ENCODE results near the gene WNT8B.

The WNT8B gene

DNA sequence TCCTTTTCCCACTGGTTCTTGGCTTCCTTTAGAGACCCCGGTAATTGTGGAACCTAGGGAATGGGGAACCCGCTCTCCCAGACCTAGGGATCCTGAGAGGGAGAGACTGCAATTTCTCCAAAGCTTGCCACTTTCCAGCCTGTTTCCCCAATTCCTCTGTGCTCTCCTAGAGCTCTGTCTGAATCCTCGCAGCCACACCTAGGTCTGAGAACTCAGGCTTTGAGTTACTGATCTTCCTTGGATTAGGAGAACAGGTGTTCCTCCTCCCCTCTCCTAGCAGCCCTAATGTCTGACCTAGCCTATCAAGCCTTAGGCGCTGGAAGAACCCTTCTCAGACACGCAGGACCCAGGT, 20.0 kb downstream of the WNT8B start:
- in situ Hi-C loops (cut with HindIII; ENCODE audit: low sequenced_read_pairs): no loop called here

DNA sequence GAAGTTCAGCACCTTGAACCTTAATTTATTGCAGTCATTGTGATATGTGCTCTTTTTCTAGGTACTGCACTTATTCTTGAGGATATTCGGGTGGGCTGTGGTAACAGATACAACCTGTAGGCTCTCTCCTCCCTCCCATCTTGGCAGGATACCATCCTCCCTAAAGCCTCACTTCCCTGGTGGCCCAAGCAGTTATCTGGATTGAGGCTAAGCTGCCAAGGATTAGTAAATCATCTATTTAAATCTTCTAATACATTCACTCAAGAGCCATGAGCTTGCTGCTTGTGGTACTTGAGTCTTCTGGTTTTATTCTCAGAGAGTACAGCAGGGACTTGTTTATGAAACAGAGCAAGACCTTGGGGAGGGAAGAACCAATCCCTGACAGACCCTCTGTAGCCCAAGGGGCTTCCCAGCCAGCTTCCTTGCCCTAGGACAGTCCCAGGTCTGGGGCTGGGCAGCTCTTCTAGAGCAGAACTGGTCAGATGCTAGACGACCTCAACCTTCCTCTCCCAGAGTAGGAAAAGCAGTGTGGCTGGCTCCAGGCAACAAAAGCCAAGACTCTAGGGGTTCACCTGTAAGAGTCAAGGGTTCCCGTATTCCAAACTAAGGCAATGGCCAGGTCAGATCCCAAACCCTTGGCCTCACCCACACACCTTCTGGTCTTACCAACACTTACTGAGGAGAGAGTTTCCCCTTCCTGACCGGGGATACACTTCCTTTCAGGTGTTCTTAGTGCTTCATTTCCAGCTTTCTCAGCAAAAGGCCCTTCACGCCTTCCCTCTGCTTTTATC, 21.3 kb downstream of the WNT8B start:
- in situ Hi-C loops (cut with HindIII; ENCODE audit: low sequenced_read_pairs): no loop called here

DNA sequence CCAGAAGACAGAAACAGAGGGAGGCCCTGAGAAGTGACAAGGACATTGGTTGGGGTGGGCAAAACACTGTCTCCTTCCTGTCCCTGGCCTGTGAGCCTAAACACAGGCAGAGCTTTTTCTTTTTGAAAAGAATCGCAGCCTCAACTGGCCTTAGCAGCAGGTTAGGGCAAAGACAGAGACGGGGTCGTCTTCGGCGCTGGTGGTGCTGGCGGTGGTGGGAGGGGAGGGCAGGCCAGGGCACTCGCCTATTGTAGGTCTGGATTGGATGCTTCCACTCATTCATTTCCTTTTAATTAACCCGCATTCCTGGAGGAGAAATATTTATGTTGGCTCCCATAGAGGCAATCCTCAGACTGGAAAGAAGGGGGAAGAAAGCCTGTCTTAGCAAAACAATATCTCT, 22.6 kb downstream of the WNT8B start:
- in situ Hi-C loops (cut with HindIII; ENCODE audit: low sequenced_read_pairs): no loop called here

DNA sequence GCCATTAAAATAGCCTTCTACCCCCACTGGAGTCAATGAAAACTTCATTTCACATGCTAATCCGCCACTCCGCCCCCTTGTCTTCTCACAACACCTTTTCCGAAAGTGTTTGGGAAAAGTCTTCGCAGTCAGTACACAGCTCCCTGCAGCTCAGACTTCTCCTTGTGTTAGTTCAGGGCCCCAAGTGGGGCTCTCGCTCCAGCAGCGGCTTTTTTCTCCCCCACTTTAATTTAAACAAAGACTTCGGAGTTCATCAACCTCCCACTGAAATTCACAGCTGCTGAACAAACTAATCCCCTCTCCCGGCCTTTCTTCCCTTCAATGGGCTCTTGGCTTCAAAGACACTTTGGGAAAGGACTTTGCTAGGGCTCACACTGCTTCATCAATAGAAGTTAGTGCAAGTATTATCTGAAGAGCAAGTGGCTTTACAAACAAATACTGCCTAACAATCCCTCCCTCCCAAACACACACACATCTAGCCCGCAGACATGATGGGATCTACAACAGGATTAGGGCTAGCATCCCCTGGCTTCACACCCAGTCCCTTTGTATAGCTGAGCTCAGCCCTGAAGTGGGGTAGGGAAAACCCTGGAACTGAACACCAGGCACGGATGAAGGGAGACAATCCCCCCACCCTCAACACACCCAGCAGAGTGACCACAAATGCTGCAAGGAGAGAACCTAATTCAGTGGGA, 23.1 kb downstream of the WNT8B start:
- in situ Hi-C loops (cut with HindIII; ENCODE audit: low sequenced_read_pairs): no loop called here

DNA sequence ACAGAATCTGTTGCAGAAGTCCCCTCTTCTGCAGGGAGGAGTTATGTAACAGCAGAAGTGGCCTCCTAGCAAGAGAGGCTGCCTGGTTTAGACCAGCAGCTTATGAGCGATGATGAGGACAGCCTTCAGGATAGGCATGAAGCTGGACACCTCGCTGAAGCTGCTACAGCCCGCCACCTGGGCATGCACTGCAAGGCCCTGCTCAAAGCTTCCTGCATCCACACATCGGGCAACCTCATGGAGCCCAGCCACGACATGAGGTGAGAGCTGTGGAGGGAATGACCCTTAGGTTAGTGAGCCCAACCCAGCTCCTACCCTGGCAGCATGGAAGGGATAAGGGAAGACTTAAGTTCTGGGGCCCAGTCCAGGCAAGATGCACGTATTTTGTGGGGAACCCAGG, 24.7 kb downstream of the WNT8B start:
- in situ Hi-C loops (cut with HindIII; ENCODE audit: low sequenced_read_pairs): no loop called here

DNA sequence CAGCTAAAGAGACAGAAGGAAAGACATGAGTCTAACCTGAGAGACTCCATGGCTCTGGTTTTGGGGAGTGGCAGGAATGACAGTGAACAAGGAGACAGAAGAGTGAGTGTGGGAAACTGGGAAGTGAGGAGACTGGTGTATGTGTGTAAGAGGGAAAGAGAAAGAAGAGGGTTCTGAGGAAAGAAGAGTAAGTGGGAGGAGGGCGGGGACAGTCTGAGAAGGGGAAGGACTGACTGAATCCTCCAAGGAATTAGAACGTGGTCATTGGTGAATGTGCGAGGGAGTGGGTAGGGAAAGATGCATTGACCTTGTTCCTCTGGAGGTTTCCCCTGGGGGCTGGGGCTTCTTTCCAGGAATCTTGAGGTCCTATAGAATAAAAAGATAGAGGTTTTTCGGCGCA, 26.6 kb downstream of the WNT8B start:
- in situ Hi-C loops (cut with HindIII; ENCODE audit: low sequenced_read_pairs): no loop called here

DNA sequence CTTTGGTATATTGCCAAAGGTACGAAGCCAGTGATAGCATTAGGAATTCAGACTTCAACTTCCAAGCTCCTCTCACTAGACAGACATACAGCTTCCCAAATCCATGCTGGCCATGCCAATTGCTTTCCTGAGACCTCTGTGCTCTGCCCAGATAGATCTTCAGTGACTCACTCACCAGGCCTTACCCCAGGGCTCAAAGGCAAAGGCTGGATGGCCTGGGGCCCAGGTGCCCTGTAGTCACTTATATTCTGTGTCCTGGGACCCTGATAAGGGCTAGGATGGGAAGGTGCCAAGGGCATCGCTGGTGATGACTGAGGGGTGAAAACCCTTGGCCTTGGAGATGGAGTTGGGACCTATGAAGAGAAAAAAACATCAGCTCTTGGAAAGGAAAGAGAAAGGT, 27.7 kb downstream of the WNT8B start:
- in situ Hi-C loops (cut with HindIII; ENCODE audit: low sequenced_read_pairs): no loop called here

DNA sequence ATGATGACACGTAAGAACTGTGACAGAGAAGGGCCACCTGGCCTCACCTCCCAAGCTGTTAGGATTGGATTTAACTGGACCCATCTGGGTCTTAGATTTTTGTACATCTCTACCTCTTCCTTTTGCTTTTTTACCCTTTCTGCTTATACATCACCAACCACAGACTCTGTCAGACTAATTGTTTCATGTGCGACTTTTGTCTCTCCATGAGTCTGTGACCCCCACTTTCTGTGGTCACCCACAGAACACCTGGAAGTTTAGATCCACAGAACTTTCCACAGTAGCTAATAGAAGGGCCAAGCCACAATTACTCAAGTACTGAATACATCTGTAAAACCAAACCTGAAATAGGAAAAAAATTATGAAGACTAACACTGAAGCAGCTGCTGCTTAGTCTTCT, 33.8 kb downstream of the WNT8B start:
- in situ Hi-C loops (cut with HindIII; ENCODE audit: low sequenced_read_pairs): no loop called here

DNA sequence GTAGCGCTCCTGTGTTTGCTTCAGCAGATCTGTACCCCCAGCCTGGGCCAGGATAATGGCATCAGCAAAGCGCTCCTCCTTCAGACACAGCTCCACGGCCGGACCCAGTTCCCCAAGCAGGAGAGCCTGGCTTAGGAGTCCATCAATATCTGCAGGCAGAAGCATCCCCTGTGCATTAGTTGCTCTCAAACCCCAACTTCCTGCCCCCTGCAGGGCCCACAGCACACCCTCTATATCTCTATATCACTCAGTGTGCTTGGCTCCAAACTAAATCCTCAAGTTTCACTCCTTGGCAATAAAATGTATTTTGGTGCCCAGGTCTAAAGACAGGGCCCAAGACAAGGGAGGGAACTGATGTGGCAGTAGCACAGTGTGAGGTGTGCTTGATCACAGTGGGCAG, 35.2 kb downstream of the WNT8B start:
- in situ Hi-C loops (cut with HindIII; ENCODE audit: low sequenced_read_pairs): no loop called here

DNA sequence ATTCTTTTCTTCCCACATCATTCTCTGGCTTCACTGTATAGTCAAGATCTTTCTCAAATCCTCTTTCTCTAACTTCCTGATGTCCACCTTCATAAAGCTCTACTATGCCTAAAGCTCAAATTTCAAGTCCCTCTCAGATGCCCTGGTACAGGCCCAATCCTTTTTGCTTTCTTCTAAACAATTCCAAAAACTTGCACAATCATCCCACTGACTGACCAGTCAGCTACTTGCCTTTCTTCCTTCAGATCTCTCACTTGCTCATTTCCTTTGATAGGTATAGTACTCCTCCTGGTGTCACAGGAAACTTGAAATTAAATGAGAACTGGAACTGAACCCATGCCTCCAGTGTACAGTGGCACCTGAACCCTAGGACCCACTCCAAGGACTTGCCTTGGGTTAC, 38.6 kb downstream of the WNT8B start:
- in situ Hi-C loops (cut with HindIII; ENCODE audit: low sequenced_read_pairs): loop anchor here (25.0 kb wide), 1 partner anchor 164 kb away; the partner anchor contains the start of genes PKD2L1 and SCD

DNA sequence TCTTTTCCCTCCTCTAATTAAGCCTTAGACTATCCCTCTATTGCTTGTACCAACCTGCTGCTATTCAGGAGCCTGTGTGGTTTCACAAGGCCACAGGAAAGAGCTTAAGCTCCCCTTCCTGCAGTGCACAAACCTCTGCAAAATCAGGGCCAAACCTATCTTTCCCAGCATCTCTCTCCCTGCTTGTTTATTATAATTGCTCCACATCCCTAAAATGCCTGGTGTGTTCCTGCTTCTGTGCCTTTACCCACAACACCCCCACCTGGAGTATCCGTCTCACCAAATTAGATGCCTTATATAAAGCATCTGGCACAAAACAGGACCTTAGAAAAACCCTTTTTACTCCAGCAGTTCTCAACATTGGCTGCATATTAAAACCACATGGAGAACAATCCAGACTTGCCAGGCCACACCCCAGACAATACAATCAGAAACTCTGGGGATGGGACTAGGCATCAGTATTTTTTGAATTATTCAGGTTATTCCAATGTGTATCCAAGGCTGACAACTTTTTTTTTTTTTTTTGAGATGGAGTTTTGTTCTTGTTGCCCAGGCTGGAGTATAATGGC, 40.2 kb downstream of the WNT8B start:
- in situ Hi-C loops (cut with HindIII; ENCODE audit: low sequenced_read_pairs): loop anchor here (25.0 kb wide), 1 partner anchor 166 kb away; the partner anchor contains the start of genes PKD2L1 and SCD

DNA sequence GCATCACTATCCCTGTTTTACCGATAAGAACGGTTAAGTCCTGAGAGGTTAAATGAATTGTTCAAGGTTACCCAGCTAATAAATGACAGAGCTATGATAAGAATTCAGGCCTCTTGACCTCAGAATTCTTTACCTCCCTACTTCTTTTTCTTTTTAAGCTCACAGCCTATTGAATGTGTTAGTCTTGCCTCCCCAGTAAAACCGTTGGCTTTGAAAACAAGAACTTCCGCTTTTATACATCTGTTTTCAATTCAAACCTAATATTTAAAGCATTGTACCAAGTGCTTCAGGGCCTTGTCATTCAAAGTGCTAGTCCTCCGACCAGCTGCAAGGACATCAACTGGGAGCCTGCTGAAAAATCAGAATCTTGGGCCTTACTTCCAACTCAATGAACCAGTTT, 41.3 kb downstream of the WNT8B start:
- in situ Hi-C loops (cut with HindIII; ENCODE audit: low sequenced_read_pairs): loop anchor here (25.0 kb wide), 1 partner anchor 167 kb away; the partner anchor contains the start of genes PKD2L1 and SCD

DNA sequence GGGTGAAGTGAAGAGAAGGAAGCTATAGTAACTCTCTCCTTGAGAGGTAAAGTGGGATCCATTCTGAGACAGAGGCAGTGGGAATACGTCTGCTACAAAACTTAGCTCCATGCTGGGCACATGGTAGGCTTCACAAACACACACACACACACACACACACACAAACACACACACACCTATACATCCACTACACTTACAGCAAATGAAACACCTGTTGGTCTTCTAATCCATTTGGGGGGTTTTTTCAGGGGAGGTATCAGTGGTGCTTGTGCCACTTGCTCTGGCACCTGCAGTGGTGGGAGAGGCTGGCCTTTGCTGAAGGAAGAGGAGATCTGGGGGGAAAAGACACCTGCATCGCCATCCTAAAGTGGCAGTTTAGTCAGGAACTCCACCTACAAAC, 42.4 kb downstream of the WNT8B start:
- in situ Hi-C loops (cut with HindIII; ENCODE audit: low sequenced_read_pairs): loop anchor here (25.0 kb wide), 1 partner anchor 168 kb away; the partner anchor contains the start of genes PKD2L1 and SCD

DNA sequence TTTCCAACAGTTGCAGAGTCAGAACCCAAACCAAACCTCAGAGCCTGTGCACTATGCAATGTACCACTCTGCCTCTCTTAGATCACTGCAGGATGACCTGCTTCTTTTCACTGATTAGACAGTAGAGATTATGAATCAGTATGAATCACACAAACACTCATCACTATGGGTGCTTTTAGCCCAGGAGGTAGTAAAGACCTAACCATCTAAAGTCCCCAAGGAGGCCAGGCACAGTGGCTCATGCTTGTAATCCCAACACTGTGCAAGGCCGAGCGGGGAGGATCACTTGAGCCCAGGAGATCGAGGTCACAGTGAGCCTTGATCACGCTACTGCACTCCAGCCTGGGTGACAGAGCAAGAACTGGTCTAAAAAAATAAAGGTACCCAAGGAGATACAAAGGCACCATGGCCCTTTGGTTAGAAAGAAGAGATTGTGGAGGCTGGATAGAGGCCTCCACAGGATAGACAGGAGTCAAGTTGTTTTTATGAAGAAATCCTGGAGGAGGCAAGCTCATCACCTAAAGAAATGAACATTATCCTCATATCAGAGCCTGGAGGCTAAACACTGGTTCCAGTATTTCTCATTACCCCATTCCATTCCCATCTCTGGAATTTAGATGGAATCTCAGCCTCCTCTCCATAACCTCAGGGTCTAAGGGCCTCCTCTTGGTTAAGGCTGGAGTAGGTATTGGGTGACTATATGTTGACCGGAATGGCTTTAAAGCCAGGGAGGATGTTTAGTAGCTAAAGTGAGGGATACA, 44.0 kb downstream of the WNT8B start:
- in situ Hi-C loops (cut with HindIII; ENCODE audit: low sequenced_read_pairs): loop anchor here (25.0 kb wide), 1 partner anchor 169 kb away; the partner anchor contains the start of genes PKD2L1 and SCD

DNA sequence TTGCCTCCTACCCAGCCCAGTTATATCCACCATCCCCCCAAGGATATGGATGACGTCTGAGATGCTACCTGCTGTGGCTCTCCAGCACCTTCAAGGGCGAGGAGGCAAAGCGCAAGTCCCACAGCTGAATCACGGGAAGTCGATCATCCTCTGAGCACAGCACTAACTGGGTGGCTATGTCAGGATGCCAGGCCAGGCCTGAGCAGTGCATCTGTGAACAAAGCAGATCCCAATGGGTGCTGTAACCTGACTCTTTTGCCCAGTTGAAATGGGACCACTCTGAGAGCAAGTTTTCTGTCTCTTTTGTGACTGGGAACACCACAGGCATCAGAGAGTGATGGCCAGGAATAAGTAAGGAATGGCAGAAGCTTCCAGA, 44.5 kb downstream of the WNT8B start:
- in situ Hi-C loops (cut with HindIII; ENCODE audit: low sequenced_read_pairs): loop anchor here (25.0 kb wide), 1 partner anchor 170 kb away; the partner anchor contains the start of genes PKD2L1 and SCD

DNA sequence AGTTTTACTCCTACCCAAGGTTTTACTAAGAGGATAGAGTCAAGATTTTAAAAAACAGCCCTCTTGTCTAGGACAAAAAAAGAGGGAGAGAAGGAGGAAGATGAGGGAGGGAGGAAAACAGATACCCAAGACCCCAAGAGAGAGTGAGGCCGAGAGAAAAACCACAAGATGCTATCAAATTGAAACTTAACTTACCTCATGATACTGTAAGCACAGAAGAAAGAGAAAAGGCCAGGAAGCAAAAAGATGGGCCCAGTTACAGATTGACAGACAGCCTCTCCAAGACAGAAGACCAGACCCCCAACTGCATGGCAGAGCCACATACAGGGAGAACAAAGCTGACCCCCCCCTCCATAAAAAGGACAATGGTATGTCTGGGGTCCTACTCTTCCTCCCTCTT, 45.5 kb downstream of the WNT8B start:
- in situ Hi-C loops (cut with HindIII; ENCODE audit: low sequenced_read_pairs): loop anchor here (25.0 kb wide), 1 partner anchor 171 kb away; the partner anchor contains the start of genes PKD2L1 and SCD

DNA sequence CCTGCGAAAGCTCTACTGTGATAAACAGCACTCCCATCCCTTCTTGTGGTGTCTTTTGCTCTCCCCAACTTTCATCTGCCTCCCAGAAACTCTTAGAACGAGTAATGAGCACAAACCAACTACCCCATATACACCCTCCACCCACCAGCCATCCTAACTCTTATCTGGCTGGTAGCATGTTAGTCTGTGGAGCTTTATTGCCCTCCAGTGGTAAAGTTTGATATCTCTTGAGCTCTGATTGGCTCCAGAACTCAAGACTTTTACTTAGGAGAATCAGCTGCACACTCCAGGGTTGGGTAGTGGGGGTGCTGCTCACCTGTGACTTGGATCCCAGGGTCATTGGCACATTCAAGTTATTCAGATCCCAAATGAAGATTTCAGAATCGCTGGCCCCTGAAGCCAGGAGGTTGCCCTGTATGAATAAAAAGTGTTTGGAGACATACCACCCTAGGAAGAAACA, 45.9 kb downstream of the WNT8B start:
- in situ Hi-C loops (cut with HindIII; ENCODE audit: low sequenced_read_pairs): loop anchor here (25.0 kb wide), 1 partner anchor 171 kb away; the partner anchor contains the start of genes PKD2L1 and SCD

DNA sequence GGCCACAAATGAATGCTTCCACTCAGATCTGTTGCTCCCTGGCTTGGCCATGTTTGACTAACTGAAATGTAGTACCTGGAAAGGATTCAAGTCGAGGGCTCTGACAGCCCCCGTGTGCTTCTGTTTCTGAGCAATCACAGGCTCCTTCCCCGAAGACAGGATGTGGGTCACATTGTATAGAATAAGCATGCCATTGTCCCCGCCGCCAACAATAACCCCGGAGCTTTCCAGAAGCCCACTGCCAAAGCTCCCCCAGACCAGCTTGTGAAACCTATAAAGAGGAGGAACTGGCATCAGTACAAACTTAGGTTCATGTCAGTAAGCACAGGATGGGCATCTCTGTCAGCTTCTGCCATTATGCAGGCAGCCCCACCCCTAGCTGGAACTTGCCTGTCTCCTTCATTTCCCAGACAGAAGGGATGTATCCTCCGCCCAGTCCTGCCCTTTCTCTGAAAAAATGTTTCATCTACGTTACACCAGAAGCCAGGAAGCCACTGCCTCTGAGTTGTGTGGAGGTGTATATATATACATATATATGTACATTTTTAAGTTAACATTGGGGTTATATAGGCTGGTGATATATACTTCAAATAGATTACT, 46.5 kb downstream of the WNT8B start:
- in situ Hi-C loops (cut with HindIII; ENCODE audit: low sequenced_read_pairs): loop anchor here (25.0 kb wide), 1 partner anchor 172 kb away; the partner anchor contains the start of genes PKD2L1 and SCD

DNA sequence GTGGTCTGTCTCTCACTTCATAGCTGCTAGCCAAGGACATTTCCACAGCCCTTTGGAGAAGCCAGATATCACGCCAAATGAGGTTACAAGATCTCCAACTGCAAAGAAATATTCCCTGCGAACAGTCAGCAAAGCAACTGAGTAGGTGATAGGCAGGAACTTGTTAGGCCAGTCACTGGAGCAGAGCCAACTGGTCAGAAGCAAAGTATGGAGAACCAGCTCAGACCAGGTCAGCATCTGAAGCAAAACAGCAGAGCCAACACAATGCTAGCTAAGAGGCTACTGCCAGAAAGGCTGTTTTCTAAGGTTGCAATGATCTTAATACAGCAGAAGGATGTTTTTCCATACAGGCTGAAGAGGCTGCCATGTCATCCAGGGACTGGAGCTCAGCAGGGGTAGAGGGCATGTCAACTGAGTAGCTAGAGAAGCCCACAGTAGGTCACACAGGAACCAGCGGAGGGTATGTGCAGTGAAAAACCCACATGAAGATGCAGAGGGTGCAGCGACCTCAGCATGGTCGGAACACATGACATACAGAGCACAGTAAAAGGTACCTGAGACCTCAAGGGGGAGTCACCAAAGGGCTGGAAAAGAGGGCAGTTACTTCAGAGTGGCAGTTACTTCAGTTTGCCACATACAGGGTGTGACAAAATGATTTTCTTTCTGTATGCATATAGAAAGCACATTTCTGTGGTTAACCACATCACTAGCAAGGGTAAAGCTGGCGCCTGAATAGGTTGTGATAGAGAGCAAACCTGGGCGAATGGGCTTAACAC, 47.9 kb downstream of the WNT8B start:
- in situ Hi-C loops (cut with HindIII; ENCODE audit: low sequenced_read_pairs): loop anchor here (25.0 kb wide), 1 partner anchor 173 kb away; the partner anchor contains the start of genes PKD2L1 and SCD

All from DLD1 (cell line).